ENCODE measurements around the gene SLC26A6. TPM values are rescaled to one million over a fixed set of nuclear protein-coding genes. Genes with fewer than 3 reads are reported as not detected.

SLC26A6 gene
- total RNA-seq, 2 experiments from 2014 or later = 13.5 to 14.4 TPM

GRCh38 chr3:48628277-48629017 lies 6.8 kb downstream of the SLC26A6 start:
- H3K4me3 Mint-ChIP-seq = no peak overlapping the region
- H3K36me3 Mint-ChIP-seq (ENCODE audit: low read depth) = peaks cover 31% of the 10 kb centered on the region
- ChIA-PET CTCF (interaction anchor here (0.5 to 0.6 kb wide), 2 partner anchors 13 to 218 kb away, joined by 3 read pairs; no protein-coding TSS in a partner anchor), POLR2A (no interaction called here)
- Histone ChIP-seq H3K4me3 (ENCODE audit: low read length) (no peak overlapping the region), H3K27me3 (ENCODE audit: control insufficient read depth in 1 of 2, insufficient read depth in 2 of 2, low read length in 2 of 2) (no peaks in the 10 kb centered on the region), H3K27ac (ENCODE audit: low read depth in 1 of 2, low read length in 2 of 2) (no peak overlapping the region), H3K9me3 (ENCODE audit: control insufficient read depth in 1 of 2, insufficient read depth in 1 of 2, low read length in 2 of 2) (no peaks in the 10 kb centered on the region), H3K4me1 (ENCODE audit: insufficient read depth, low read length) (peaks cover 10% of the 10 kb centered on the region), H3K36me3 (ENCODE audit: insufficient read depth, low read length) (peaks cover 27% of the 10 kb centered on the region)
- H3K27ac Mint-ChIP-seq = no peak overlapping the region
- intact Hi-C loops (cut with DNase I, micrococcal nuclease) = no loop called here
- H3K27me3 Mint-ChIP-seq = no peaks in the 10 kb centered on the region
- no peaks in the 10 kb centered on the region for H3K9me3 Mint-ChIP-seq
- ATAC-seq (ENCODE audit: poor library complexity) = no peak
- DNase-seq = no peak
- TF ChIP-seq, protein P1, sequence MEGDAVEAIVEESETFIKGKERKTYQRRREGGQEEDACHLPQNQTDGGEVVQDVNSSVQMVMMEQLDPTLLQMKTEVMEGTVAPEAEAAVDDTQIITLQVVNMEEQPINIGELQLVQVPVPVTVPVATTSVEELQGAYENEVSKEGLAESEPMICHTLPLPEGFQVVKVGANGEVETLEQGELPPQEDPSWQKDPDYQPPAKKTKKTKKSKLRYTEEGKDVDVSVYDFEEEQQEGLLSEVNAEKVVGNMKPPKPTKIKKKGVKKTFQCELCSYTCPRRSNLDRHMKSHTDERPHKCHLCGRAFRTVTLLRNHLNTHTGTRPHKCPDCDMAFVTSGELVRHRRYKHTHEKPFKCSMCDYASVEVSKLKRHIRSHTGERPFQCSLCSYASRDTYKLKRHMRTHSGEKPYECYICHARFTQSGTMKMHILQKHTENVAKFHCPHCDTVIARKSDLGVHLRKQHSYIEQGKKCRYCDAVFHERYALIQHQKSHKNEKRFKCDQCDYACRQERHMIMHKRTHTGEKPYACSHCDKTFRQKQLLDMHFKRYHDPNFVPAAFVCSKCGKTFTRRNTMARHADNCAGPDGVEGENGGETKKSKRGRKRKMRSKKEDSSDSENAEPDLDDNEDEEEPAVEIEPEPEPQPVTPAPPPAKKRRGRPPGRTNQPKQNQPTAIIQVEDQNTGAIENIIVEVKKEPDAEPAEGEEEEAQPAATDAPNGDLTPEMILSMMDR (IDR thresholded peaks at IDR 0.05) = no peak
- H3K4me1 Mint-ChIP-seq (ENCODE audit: low read depth) = peaks cover 4% of the 10 kb centered on the region

DNA sequence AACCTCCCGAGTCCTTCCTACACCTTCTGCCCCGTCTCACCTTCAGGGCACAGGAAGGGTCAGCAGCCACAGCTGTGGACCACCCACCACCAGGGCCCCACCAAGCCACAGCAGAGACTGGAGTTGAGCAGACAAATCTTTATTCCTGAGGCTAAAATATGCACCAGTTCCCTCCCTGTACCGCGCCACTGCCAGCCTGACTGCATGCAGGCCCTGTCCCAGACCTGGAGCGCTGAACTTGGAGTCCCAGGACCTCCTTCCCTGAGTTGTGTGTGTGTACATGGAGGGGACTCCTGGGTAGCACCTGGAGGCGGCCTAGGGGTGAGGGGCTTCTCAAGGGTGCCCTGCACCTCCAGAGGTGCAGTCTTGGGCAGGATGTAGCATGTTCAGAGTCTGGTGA lies 9.7 kb downstream of the SLC26A6 start:
- Mint-ChIP-seq H3K27me3 (no peaks in the 10 kb centered on the region), H3K9me3 (no peaks in the 10 kb centered on the region), H3K4me3 (no peak overlapping the region), H3K4me1 (ENCODE audit: low read depth) (peaks cover 4% of the 10 kb centered on the region), H3K36me3 (ENCODE audit: low read depth) (peaks cover 27% of the 10 kb centered on the region), H3K27ac (no peak overlapping the region)
- peaks cover 24% of the 10 kb centered on the region for H3K36me3 ChIP-seq (ENCODE audit: insufficient read depth, low read length)
- POLR2A ChIA-PET = no interaction called here
- ATAC-seq (ENCODE audit: poor library complexity) (no peak), DNase-seq (no peak)
- peaks cover 8% of the 10 kb centered on the region for H3K4me1 ChIP-seq (ENCODE audit: insufficient read depth, low read length)
- intact Hi-C loops (cut with DNase I, micrococcal nuclease) = no loop called here
- H3K27ac ChIP-seq (ENCODE audit: low read depth in 1 of 2, low read length in 2 of 2) = no peak overlapping the region
- H3K4me3 ChIP-seq (ENCODE audit: low read length) = no peak overlapping the region
- H3K9me3 ChIP-seq (ENCODE audit: control insufficient read depth in 1 of 2, insufficient read depth in 1 of 2, low read length in 2 of 2) = peaks cover 0 to 2% of the 10 kb centered on the region in 2 experiments
- CTCF ChIA-PET = no interaction called here
- TF ChIP-seq, protein P1 (IDR thresholded peaks at IDR 0.05) = no peak
- H3K27me3 ChIP-seq (ENCODE audit: control insufficient read depth in 1 of 2, insufficient read depth in 2 of 2, low read length in 2 of 2) = no peaks in the 10 kb centered on the region

GRCh38 chr3:48624767-48625166 lies 10.5 kb downstream of the SLC26A6 start:
- intact Hi-C loops (cut with DNase I, micrococcal nuclease) = no loop called here
- H3K9me3 Mint-ChIP-seq = no peaks in the 10 kb centered on the region
- CTCF ChIA-PET = no interaction called here

More at GRCh38 chr3:48624767-48625166, 10.5 kb downstream of the SLC26A6 start:
- peaks cover 4% of the 10 kb centered on the region for H3K4me1 Mint-ChIP-seq (ENCODE audit: low read depth)
- H3K36me3 Mint-ChIP-seq (ENCODE audit: low read depth) = peaks cover 27% of the 10 kb centered on the region
- H3K9me3 ChIP-seq (ENCODE audit: control insufficient read depth in 1 of 2, insufficient read depth in 1 of 2, low read length in 2 of 2) = peaks cover 0 to 10% of the 10 kb centered on the region in 2 experiments
- DNase-seq = no peak
- H3K27ac Mint-ChIP-seq = no peak overlapping the region
- H3K27me3 Mint-ChIP-seq = no peaks in the 10 kb centered on the region
- TF ChIP-seq, protein P1 (IDR thresholded peaks at IDR 0.05) = no peak
- peaks cover 18% of the 10 kb centered on the region for H3K36me3 ChIP-seq (ENCODE audit: insufficient read depth, low read length)
- POLR2A ChIA-PET = interaction anchor here (1.0 kb wide), 1 partner anchor 11 kb away, joined by 4 read pairs; the partner anchor contains the start of gene SLC26A6
- H3K4me3 Mint-ChIP-seq = no peak overlapping the region
- no peak for ATAC-seq (ENCODE audit: poor library complexity)
- H3K27me3 ChIP-seq (ENCODE audit: control insufficient read depth in 1 of 2, insufficient read depth in 2 of 2, low read length in 2 of 2) = no peaks in the 10 kb centered on the region
- peaks cover 8% of the 10 kb centered on the region for H3K4me1 ChIP-seq (ENCODE audit: insufficient read depth, low read length)
- no peak overlapping the region for H3K27ac ChIP-seq (ENCODE audit: low read depth in 1 of 2, low read length in 2 of 2)
- H3K4me3 ChIP-seq (ENCODE audit: low read length) = no peak overlapping the region

All from CD4-positive, alpha-beta T cell (primary cell).